Measurements from ENCODE around the gene APOA5.
A peak's percentile ranks its signal among the peaks of the same experiment; 100 is the strongest.

DNA sequence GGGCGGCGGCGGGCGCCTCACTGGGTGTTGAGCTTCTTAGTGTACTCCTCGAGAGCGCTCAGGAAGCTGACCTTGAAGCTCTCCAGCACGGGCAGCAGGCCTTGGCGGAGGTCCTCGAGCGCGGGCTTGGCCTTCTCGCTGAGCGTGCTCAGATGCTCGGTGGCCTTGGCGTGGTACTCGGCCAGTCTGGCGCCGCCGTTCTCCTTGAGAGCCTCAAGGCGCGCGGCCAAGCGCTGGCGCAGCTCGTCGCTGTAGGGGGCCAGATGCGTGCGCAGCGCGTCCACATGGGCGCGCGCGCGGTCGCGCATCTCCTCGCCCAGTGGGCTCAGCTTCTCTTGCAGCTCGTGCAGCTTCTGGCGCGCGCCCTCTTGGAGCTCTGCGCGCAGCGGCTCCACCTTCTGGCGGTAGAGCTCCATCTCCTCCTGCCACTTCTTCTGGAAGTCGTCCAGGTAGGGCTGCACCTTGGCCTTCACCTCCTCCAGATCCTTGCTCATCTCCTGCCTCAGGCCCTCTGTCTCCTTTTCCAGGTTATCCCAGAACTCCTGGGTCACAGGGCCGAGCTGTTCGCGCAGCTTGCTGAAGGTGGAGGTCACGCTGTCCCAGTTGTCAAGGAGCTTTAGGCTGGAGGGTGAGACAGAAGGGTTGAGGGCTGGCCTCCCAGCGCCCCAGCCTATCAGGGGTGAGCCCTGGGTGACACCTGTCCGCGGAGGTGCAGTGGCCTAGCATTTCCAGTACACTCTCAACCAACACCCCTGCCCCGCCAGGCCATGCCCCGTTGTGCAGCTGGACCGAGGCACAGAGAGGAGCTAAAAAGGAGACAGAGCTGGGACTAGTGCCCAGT is 44.3 kb upstream of the APOA5 start:
- TF ChIP-seq POLR2A (IDR thresholded peaks at IDR 0.05) = peak in 1 of 2 donors; percentile 2
- TF ChIP-seq, protein P1, sequence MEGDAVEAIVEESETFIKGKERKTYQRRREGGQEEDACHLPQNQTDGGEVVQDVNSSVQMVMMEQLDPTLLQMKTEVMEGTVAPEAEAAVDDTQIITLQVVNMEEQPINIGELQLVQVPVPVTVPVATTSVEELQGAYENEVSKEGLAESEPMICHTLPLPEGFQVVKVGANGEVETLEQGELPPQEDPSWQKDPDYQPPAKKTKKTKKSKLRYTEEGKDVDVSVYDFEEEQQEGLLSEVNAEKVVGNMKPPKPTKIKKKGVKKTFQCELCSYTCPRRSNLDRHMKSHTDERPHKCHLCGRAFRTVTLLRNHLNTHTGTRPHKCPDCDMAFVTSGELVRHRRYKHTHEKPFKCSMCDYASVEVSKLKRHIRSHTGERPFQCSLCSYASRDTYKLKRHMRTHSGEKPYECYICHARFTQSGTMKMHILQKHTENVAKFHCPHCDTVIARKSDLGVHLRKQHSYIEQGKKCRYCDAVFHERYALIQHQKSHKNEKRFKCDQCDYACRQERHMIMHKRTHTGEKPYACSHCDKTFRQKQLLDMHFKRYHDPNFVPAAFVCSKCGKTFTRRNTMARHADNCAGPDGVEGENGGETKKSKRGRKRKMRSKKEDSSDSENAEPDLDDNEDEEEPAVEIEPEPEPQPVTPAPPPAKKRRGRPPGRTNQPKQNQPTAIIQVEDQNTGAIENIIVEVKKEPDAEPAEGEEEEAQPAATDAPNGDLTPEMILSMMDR (IDR thresholded peaks at IDR 0.05) = peak; percentile 20 to 80 (median 70)
